ENCODE data around the gene ZFR.
"Not testable (repeated sequence)": the region's sequence is repeated elsewhere in the genome, so short reads cannot be mapped to it uniquely, and the experiment has no call there.

The ZFR gene

GRCh38 chr5:32317041-32317440 is 127.5 kb downstream of the ZFR start:
- H2BK120ac ChIP-seq (ENCODE audit: low read depth, low read length): no peak overlapping the region
- H3K56ac ChIP-seq (ENCODE audit: low read length): no peak overlapping the region
- H4K8ac ChIP-seq (ENCODE audit: low read depth, low read length): no peak overlapping the region
- H3K79me2 ChIP-seq (ENCODE audit: control insufficient read depth, insufficient read depth, low read length): peaks cover under 1% of the 10 kb centered on the region
- H3K4ac ChIP-seq (ENCODE audit: low read depth, low read length): no peak overlapping the region
- no peak overlapping the region for H3K4me3 ChIP-seq (ENCODE audit: low read length)
- peaks cover under 1% of the 10 kb centered on the region for H3K79me1 ChIP-seq (ENCODE audit: low read length)
- H4K5ac ChIP-seq (ENCODE audit: low read length): no peak overlapping the region
- H3K4me2 ChIP-seq (ENCODE audit: low read length): no peak overlapping the region
- no peak overlapping the region for H3K27ac ChIP-seq (ENCODE audit: low read depth, low read length)
- no peaks in the 10 kb centered on the region for H3K27me3 ChIP-seq (ENCODE audit: insufficient read depth, low read length, poor library complexity)
- H3K23ac ChIP-seq (ENCODE audit: low read length): no peak overlapping the region
- H3K9ac ChIP-seq (ENCODE audit: low read length): no peak overlapping the region
- H2BK15ac ChIP-seq (replicated peaks; ENCODE audit: low read depth): no peak overlapping the region
- DNase-seq: no peak
- no CpG with 5 or more reads among the region's 7 CpGs for WGBS (ENCODE audit: extremely low coverage, insufficient coverage, low lambda C conversion rate)
- H2AK5ac ChIP-seq (ENCODE audit: low read length): no peak overlapping the region
- no peaks in the 10 kb centered on the region for H3K4me1 ChIP-seq (ENCODE audit: control insufficient read depth, low read depth, low read length)
- no peak overlapping the region for H3K18ac ChIP-seq (ENCODE audit: low read length)
- no peaks in the 10 kb centered on the region for H3K36me3 ChIP-seq (ENCODE audit: control insufficient read depth, insufficient read depth, low read length)
- H2BK5ac ChIP-seq (ENCODE audit: low read length): no peak overlapping the region

- peaks cover 3% of the 10 kb centered on the region for H3K4me1 ChIP-seq (ENCODE audit: control insufficient read depth, low read depth, low read length)
These were observed 129.1 kb downstream of the ZFR start for GRCh38 chr5:32315221-32316014.

GRCh38 chr5:32314658-32315057 is 129.9 kb downstream of the ZFR start:
- H3K9ac ChIP-seq (ENCODE audit: low read length): no peak overlapping the region
- no peak overlapping the region for H2BK5ac ChIP-seq (ENCODE audit: low read length)
- no peak overlapping the region for H4K8ac ChIP-seq (ENCODE audit: low read depth, low read length)
- H3K27ac ChIP-seq (ENCODE audit: low read depth, low read length): no peak overlapping the region
- H3K18ac ChIP-seq (ENCODE audit: low read length): no peak overlapping the region
- no peak overlapping the region for H2BK120ac ChIP-seq (ENCODE audit: low read depth, low read length)
- no peak overlapping the region for H3K4me2 ChIP-seq (ENCODE audit: low read length)
- no peak overlapping the region for H4K5ac ChIP-seq (ENCODE audit: low read length)
- WGBS (ENCODE audit: extremely low coverage, insufficient coverage, low lambda C conversion rate): no CpG with 5 or more reads among the region's 5 CpGs
- no peak overlapping the region for H3K56ac ChIP-seq (ENCODE audit: low read length)
- H3K79me1 ChIP-seq (ENCODE audit: low read length): peaks cover 9% of the 10 kb centered on the region
- H3K4me3 ChIP-seq (ENCODE audit: low read length): no peak overlapping the region
- no peaks in the 10 kb centered on the region for H3K36me3 ChIP-seq (ENCODE audit: control insufficient read depth, insufficient read depth, low read length)
- no peaks in the 10 kb centered on the region for H3K27me3 ChIP-seq (ENCODE audit: insufficient read depth, low read length, poor library complexity)
- DNase-seq: no peak
- peaks cover 11% of the 10 kb centered on the region for H3K79me2 ChIP-seq (ENCODE audit: control insufficient read depth, insufficient read depth, low read length)
- no peak overlapping the region for H3K23ac ChIP-seq (ENCODE audit: low read length)
- H3K4ac ChIP-seq (ENCODE audit: low read depth, low read length): no peak overlapping the region
- peaks cover 3% of the 10 kb centered on the region for H3K4me1 ChIP-seq (ENCODE audit: control insufficient read depth, low read depth, low read length)
- H2BK15ac ChIP-seq (replicated peaks; ENCODE audit: low read depth): no peak overlapping the region
- no peak overlapping the region for H2AK5ac ChIP-seq (ENCODE audit: low read length)

More at GRCh38 chr5:32315221-32316014, 129.1 kb downstream of the ZFR start:
- Histone ChIP-seq H3K27me3 (ENCODE audit: insufficient read depth, low read length, poor library complexity) (no peaks in the 10 kb centered on the region), H3K18ac (ENCODE audit: low read length) (no peak overlapping the region), H3K36me3 (ENCODE audit: control insufficient read depth, insufficient read depth, low read length) (no peaks in the 10 kb centered on the region), H3K4me3 (ENCODE audit: low read length) (no peak overlapping the region), H3K79me2 (ENCODE audit: control insufficient read depth, insufficient read depth, low read length) (peaks cover 4% of the 10 kb centered on the region), H2BK120ac (ENCODE audit: low read depth, low read length) (no peak overlapping the region), H4K5ac (ENCODE audit: low read length) (no peak overlapping the region), H3K27ac (ENCODE audit: low read depth, low read length) (no peak overlapping the region), H2AK5ac (ENCODE audit: low read length) (no peak overlapping the region), H4K8ac (ENCODE audit: low read depth, low read length) (no peak overlapping the region), H2BK5ac (ENCODE audit: low read length) (no peak overlapping the region), H3K79me1 (ENCODE audit: low read length) (peaks cover 3% of the 10 kb centered on the region), H3K23ac (ENCODE audit: low read length) (no peak overlapping the region), H3K9ac (ENCODE audit: low read length) (no peak overlapping the region), H2BK15ac (replicated peaks; ENCODE audit: low read depth) (no peak overlapping the region), H3K56ac (ENCODE audit: low read length) (no peak overlapping the region), H3K4me2 (ENCODE audit: low read length) (no peak overlapping the region), H3K4ac (ENCODE audit: low read depth, low read length) (no peak overlapping the region)
- no peak for DNase-seq
- no CpG with 5 or more reads among the region's 8 CpGs for WGBS (ENCODE audit: extremely low coverage, insufficient coverage, low lambda C conversion rate)

GRCh38 chr5:32314152-32314488 is 130.4 kb downstream of the ZFR start:
- H4K8ac ChIP-seq (ENCODE audit: low read depth, low read length); DNase-seq; H3K4me3 ChIP-seq (ENCODE audit: low read length); H3K4me1 ChIP-seq (ENCODE audit: control insufficient read depth, low read depth, low read length); H3K79me1 ChIP-seq (ENCODE audit: low read length); H2BK5ac ChIP-seq (ENCODE audit: low read length); H3K27me3 ChIP-seq (ENCODE audit: insufficient read depth, low read length, poor library complexity); H3K4ac ChIP-seq (ENCODE audit: low read depth, low read length); H3K27ac ChIP-seq (ENCODE audit: low read depth, low read length); H2AK5ac ChIP-seq (ENCODE audit: low read length); H2BK15ac ChIP-seq (replicated peaks; ENCODE audit: low read depth); H3K4me2 ChIP-seq (ENCODE audit: low read length); H3K56ac ChIP-seq (ENCODE audit: low read length); H3K36me3 ChIP-seq (ENCODE audit: control insufficient read depth, insufficient read depth, low read length); H2BK120ac ChIP-seq (ENCODE audit: low read depth, low read length); H3K23ac ChIP-seq (ENCODE audit: low read length); H4K5ac ChIP-seq (ENCODE audit: low read length); H3K18ac ChIP-seq (ENCODE audit: low read length); H3K9ac ChIP-seq (ENCODE audit: low read length): not testable (repeated sequence)
- no CpG with 5 or more reads among the region's 10 CpGs for WGBS (ENCODE audit: extremely low coverage, insufficient coverage, low lambda C conversion rate)
- H3K79me2 ChIP-seq (ENCODE audit: control insufficient read depth, insufficient read depth, low read length): peaks cover 14% of the 10 kb centered on the region

- peaks cover 24% of the 10 kb centered on the region for H3K79me2 ChIP-seq (ENCODE audit: control insufficient read depth, insufficient read depth, low read length)
- no peak within 1 kb of the TSS for H4K5ac ChIP-seq (ENCODE audit: low read length)
- peak within 1 kb of the TSS; percentile 83 for H3K18ac ChIP-seq (ENCODE audit: low read length)
- H3K9ac ChIP-seq (ENCODE audit: low read length): peak within 1 kb of the TSS; percentile 91
- H3K27ac ChIP-seq (ENCODE audit: low read depth, low read length): peak within 1 kb of the TSS; percentile 91
- H2BK120ac ChIP-seq (ENCODE audit: low read depth, low read length): peak within 1 kb of the TSS; percentile 63
- peak within 1 kb of the TSS; percentile 99 for H4K8ac ChIP-seq (ENCODE audit: low read depth, low read length)
- H3K27me3 ChIP-seq (ENCODE audit: insufficient read depth, low read length, poor library complexity): no peaks in the 10 kb centered on the region
- peaks cover 3% of the 10 kb centered on the region for H3K4me1 ChIP-seq (ENCODE audit: control insufficient read depth, low read depth, low read length)
- WGBS (ENCODE audit: extremely low coverage, insufficient coverage, low lambda C conversion rate): no CpG with 5 or more reads among the region's 83 CpGs
- H2AK5ac ChIP-seq (ENCODE audit: low read length): no peak within 1 kb of the TSS
- peak; percentile 100 for DNase-seq
- no peaks in the 10 kb centered on the region for H3K36me3 ChIP-seq (ENCODE audit: control insufficient read depth, insufficient read depth, low read length)
- no peak within 1 kb of the TSS for H2BK15ac ChIP-seq (replicated peaks; ENCODE audit: low read depth)
- H3K4me2 ChIP-seq (ENCODE audit: low read length): peak within 1 kb of the TSS; percentile 84
- peak within 1 kb of the TSS; percentile 95 for H3K56ac ChIP-seq (ENCODE audit: low read length)
- H2BK5ac ChIP-seq (ENCODE audit: low read length): no peak within 1 kb of the TSS
- H3K4me3 ChIP-seq (ENCODE audit: low read length): peak within 1 kb of the TSS; percentile 80
- H3K23ac ChIP-seq (ENCODE audit: low read length): peak within 1 kb of the TSS; percentile 100
- peaks cover 10% of the 10 kb centered on the region for H3K79me1 ChIP-seq (ENCODE audit: low read length)
- H3K4ac ChIP-seq (ENCODE audit: low read depth, low read length): peak within 1 kb of the TSS; percentile 44
These were observed 131.8 kb downstream of the ZFR start, which contains the start of gene MTMR12 for GRCh38 chr5:32312595-32313332. TSS of gene MTMR12 (minus strand) at chr5:32312939. CDS start at chr5:32312838, 101 bp downstream.

All from mesendoderm (in vitro differentiated cells).